NB4 (cell line): ENCODE results near the gene ARHGAP22.

Experiments
- DNase-seq: peaks from one replicate; pipeline ENCODE4 v3.0.0; 2010; ENCODE audit warnings: low read depth
- H3K4me3 ChIP-seq: one replicate; pipeline ENCODE4 v1.5.1; 2011; ENCODE audit warnings: mild to moderate bottlenecking, low read depth, low read length, moderate library complexity
- CTCF ChIP-seq: IDR thresholded peaks from one replicate; pipeline ENCODE4 v1.5.1; 2012; ENCODE audit warnings: low read depth, low read length
- MAX ChIP-seq: IDR thresholded peaks from 2 replicates; pipeline ENCODE4 v1.6.1; 2011; ENCODE audit warnings: low read depth, low read length
- MYC ChIP-seq: IDR thresholded peaks from 2 replicates; pipeline ENCODE4 v1.6.1; 2011; ENCODE audit warnings: low read depth, low read length
- POLR2A ChIP-seq: IDR thresholded peaks from 2 replicates; pipeline ENCODE4 v1.6.1; 2011; ENCODE audit warnings: mild to moderate bottlenecking; ENCODE audit not compliant: insufficient read length; ENCODE audit errors: extremely low read depth

The ARHGAP22 gene

GRCh38 chr10:48442090-48442808 is 162.6 kb downstream of the ARHGAP22 start:
- H3K4me3 ChIP-seq = no peak overlapping the region
- no peak for TF ChIP-seq CTCF
- no peak for TF ChIP-seq MAX
- TF ChIP-seq MYC = no peak
- TF ChIP-seq POLR2A = no peak
- DNase-seq = no peak

- no peak overlapping the region for H3K4me3 ChIP-seq
- TF ChIP-seq MYC (no peak), POLR2A (no peak), CTCF (no peak), MAX (no peak)
- DNase-seq = no peak
Observed at GRCh38 chr10:48440771-48441170, 164.1 kb downstream of the ARHGAP22 start.

- DNase-seq = no peak
- no peak overlapping the region for H3K4me3 ChIP-seq
- TF ChIP-seq MAX = no peak
- no peak for TF ChIP-seq MYC
- no peak for TF ChIP-seq POLR2A
- no peak for TF ChIP-seq CTCF
Observed at GRCh38 chr10:48439581-48440041, 165.3 kb downstream of the ARHGAP22 start.

GRCh38 chr10:48439031-48439430 is 165.8 kb downstream of the ARHGAP22 start:
- DNase-seq = no peak
- TF ChIP-seq MYC (no peak), POLR2A (no peak), MAX (no peak), CTCF (no peak)
- no peak overlapping the region for H3K4me3 ChIP-seq

GRCh38 chr10:48437546-48437945 is 167.3 kb downstream of the ARHGAP22 start:
- no peak for DNase-seq
- H3K4me3 ChIP-seq = no peak overlapping the region
- TF ChIP-seq POLR2A (no peak), MYC (no peak), MAX (no peak), CTCF (no peak)
